Cardiac septum (tissue), 1 donor: Measurements from ENCODE around the gene SLC35F6. TPM values are rescaled to one million over a fixed set of nuclear protein-coding genes. Genes with fewer than 3 reads are reported as not detected.
"Not testable (repeated sequence)": the region's sequence is repeated elsewhere in the genome, so short reads cannot be mapped to it uniquely, and the experiment has no call there.

Experiments used
- DNase-seq: peaks from one replicate; pipeline ENCODE4 v3.0.0-alpha.2; 2020; ENCODE audit warnings: low spot score
- intact Hi-C: fragments of 100-400 bp; cut with DNase I; formaldehyde crosslinking; loops from one replicate; pipeline ENCODE4 v1.14.0; 2022
- total RNA-seq: library from RNA; stranded (reverse); fragmentation: NEBNext Ultra II Directional; extraction: Animal tissue kit (Norgen Biotek cat#: 25700); gene quantifications from one replicate; pipeline ENCODE4 v1.2.1, GENCODE V29; 2021
- donor health status: DM: no; HTN: no; CAD: no.

The SLC35F6 gene
- total RNA-seq, 1 donor from 2014 or later: 18.6 TPM

GRCh38 chr2:26809876-26810577 lies 45.9 kb downstream of the SLC35F6 start:
- intact Hi-C loops: no loop called here
- no peak for DNase-seq

GRCh38 chr2:26811261-26811660 lies 47.2 kb downstream of the SLC35F6 start:
- no peak for DNase-seq
- intact Hi-C loops: no loop called here

- intact Hi-C loops: no loop called here
These were observed 48.0 kb downstream of the SLC35F6 start for GRCh38 chr2:26811791-26812694.

GRCh38 chr2:26812731-26813130 lies 48.6 kb downstream of the SLC35F6 start:
- intact Hi-C loops: no loop called here
- DNase-seq: no peak

More at GRCh38 chr2:26811791-26812694, 48.0 kb downstream of the SLC35F6 start:
- DNase-seq: no peak

- intact Hi-C loops, DNase-seq: not testable (repeated sequence)
These were observed 50.1 kb downstream of the SLC35F6 start for GRCh38 chr2:26814072-26814765.

GRCh38 chr2:26816893-26817292 lies 52.8 kb downstream of the SLC35F6 start:
- DNase-seq: no peak
- intact Hi-C loops: no loop called here

GRCh38 chr2:26818255-26818654 lies 54.2 kb downstream of the SLC35F6 start:
- DNase-seq: no peak
- intact Hi-C loops: no loop called here

GRCh38 chr2:26818972-26819371 lies 54.9 kb downstream of the SLC35F6 start:
- no peak for DNase-seq
- intact Hi-C loops: no loop called here

GRCh38 chr2:26820932-26821331 lies 56.8 kb downstream of the SLC35F6 start:
- DNase-seq: no peak
- intact Hi-C loops: no loop called here

GRCh38 chr2:26822877-26823276 lies 58.8 kb downstream of the SLC35F6 start:
- intact Hi-C loops: no loop called here
- no peak for DNase-seq

Other genes with a start within 250 kb of the SLC35F6 start
- gene CIB4, start 122.9 kb upstream of the SLC35F6 start, total RNA-seq: not detected
- 0.70 TPM for gene KCNK3, start 71.6 kb upstream of the SLC35F6 start, total RNA-seq
- gene CENPA, start 21.8 kb downstream of the SLC35F6 start, total RNA-seq: not detected
- 0.19 TPM for gene DPYSL5, start 83.8 kb downstream of the SLC35F6 start, total RNA-seq
- 43.1 TPM for gene MAPRE3, start 206.4 kb downstream of the SLC35F6 start, total RNA-seq